ENCODE data around the gene DOCK10.

- TF ChIP-seq CTCF (IDR thresholded peaks at IDR 0.05), result no peak
- no peak for TF ChIP-seq POLR2A (IDR thresholded peaks at IDR 0.05)
These were observed 266.6 kb downstream of the DOCK10 start for GRCh38 chr2:224775647-224776046.

Data from heart left ventricle (tissue), 13 donors.